Esophagus muscularis mucosa (tissue), 4 donors: ENCODE measurements around the gene PLXDC2. TPM values are rescaled to one million over a fixed set of nuclear protein-coding genes. Genes with fewer than 3 reads are reported as not detected.

Experiments
- DNase-seq: peaks from one replicate; pipeline ENCODE4 v3.0.0-alpha.2; 2017; ENCODE audit errors: extremely low spot score
- H3K27ac ChIP-seq, 4 donors: fragments of 200-600 bp; sonication (generic); replicated peaks in 1 of 4; 1 replicate in 3 of 4; 2 replicates in 1 of 4; pipeline ENCODE4 v1.5.1; 2016 to 2019; ENCODE audit warnings: mild to moderate bottlenecking in 1 of 4
- H3K27me3 ChIP-seq, 4 donors: fragments of 200-600 bp; sonication (generic); one replicate each; pipeline versions ENCODE4 v1.5.1 to v1.6.0; 2016 to 2019
- H3K36me3 ChIP-seq, 4 donors: fragments of 200-600 bp; sonication (generic); one replicate each; pipeline ENCODE4 v1.5.1; 2016 to 2019
- H3K4me1 ChIP-seq, 4 donors: fragments of 200-600 bp; sonication (generic); one replicate each; pipeline ENCODE4 v1.5.1; 2016 to 2019
- H3K4me3 ChIP-seq, 4 donors: fragments of 200-600 bp; sonication (generic); 1 replicate in 2 of 4; 2 replicates in 2 of 4; pipeline ENCODE4 v1.5.1; 2016 to 2019; ENCODE audit warnings: mild to moderate bottlenecking in 4 of 4, moderate library complexity in 1 of 4
- H3K9me3 ChIP-seq, 4 donors: fragments of 200-600 bp; sonication (generic); 1 replicate in 3 of 4; 2 replicates in 1 of 4; pipeline ENCODE4 v1.5.1; 2016 to 2019
- CTCF ChIP-seq, 3 experiments: fragments of 200-600 bp in 2 of 3; fragments of 450-650 bp in 1 of 3; sonication (generic) in 2 of 3; IDR thresholded peaks; one replicate each; pipeline ENCODE4 v1.5.1; 2017 to 2019; ENCODE audit warnings: antibody characterized with exemption in 3 of 3, mild to moderate bottlenecking in 2 of 3, moderate library complexity in 1 of 3
- EP300 ChIP-seq: sonication (generic); formaldehyde crosslinking; IDR thresholded peaks from one replicate; pipeline ENCODE4 v1.6.1; 2017; ENCODE audit warnings: antibody characterized with exemption
- POLR2A ChIP-seq: fragments of 450-650 bp; IDR thresholded peaks from one replicate; pipeline ENCODE4 v1.6.1; 2017; ENCODE audit warnings: antibody characterized with exemption, moderate library complexity, mild to moderate bottlenecking, low read depth
- POLR2AphosphoS5 ChIP-seq, 2 donors: sonication (generic); formaldehyde crosslinking; IDR thresholded peaks; one replicate each; pipeline ENCODE4 v1.6.1; 2017; ENCODE audit warnings: antibody characterized with exemption in 2 of 2
- WGBS: methylation state at CpG from one replicate; pipeline ENCODE4 v1.1.5; 2018; 5-methylcytosine and 5-hydroxymethylcytosine counted together
- intact Hi-C: fragments of 100-400 bp; cut with DNase I; formaldehyde crosslinking; loops from one replicate; pipeline ENCODE4 v1.15.1; 2023
- total RNA-seq, 4 donors: library from RNA; depleted of rRNA; stranded (reverse); fragments of >200 nt; gene quantifications; one replicate each; pipeline versions ENCODE4 v1.1.0 to v1.2.1, GENCODE V29; 2016

Gene PLXDC2
- total RNA-seq, 4 donors from 2014 or later, result 28.7 to 54.2 (median 42.4) TPM

GRCh38 chr10:20094226-20094976, 278.2 kb downstream of the PLXDC2 start:
- no peak for DNase-seq
- 84% methylated on average over 5 of the region's 5 CpGs for WGBS
- Histone ChIP-seq H3K9me3 (no peaks in the 10 kb centered on the region), H3K4me1 (peaks cover 0 to 12% (median 6%) of the 10 kb centered on the region in 4 donors), H3K27ac (no peak overlapping the region), H3K36me3 (no peaks in the 10 kb centered on the region), H3K4me3 (no peak overlapping the region), H3K27me3 (no peaks in the 10 kb centered on the region)
- TF ChIP-seq POLR2A (no peak), POLR2AphosphoS5 (IDR thresholded peaks at IDR 0.05) (no peak), CTCF (IDR thresholded peaks at IDR 0.05) (no peak), EP300 (no peak)
- intact Hi-C loops, result no loop called here

- no peak for DNase-seq
- H3K27me3 ChIP-seq, result no peaks in the 10 kb centered on the region
- H3K9me3 ChIP-seq, result no peaks in the 10 kb centered on the region
- H3K4me1 ChIP-seq, result peaks cover 0 to 28% (median 22%) of the 10 kb centered on the region in 4 donors
- WGBS, result 21% methylated on average over 2 of the region's 2 CpGs
- H3K4me3 ChIP-seq, result peak overlapping the region in 1 of 4 donors; percentile 13
- H3K36me3 ChIP-seq, result no peaks in the 10 kb centered on the region
- intact Hi-C loops, result loop anchor here (10.0 kb wide), 1 partner anchor 285 kb away; the partner anchor contains the start of gene PLXDC2
- TF ChIP-seq POLR2A (no peak), POLR2AphosphoS5 (IDR thresholded peaks at IDR 0.05) (peak in 1 of 2 donors; percentile 14)
- peak overlapping the region; percentile 5 to 42 (median 30) for H3K27ac ChIP-seq
Observed at GRCh38 chr10:20100171-20100570, 283.9 kb downstream of the PLXDC2 start.

GRCh38 chr10:20105236-20105635, 289.0 kb downstream of the PLXDC2 start:
- DNase-seq, result no peak
- WGBS, result 84% methylated on average over 3 of the region's 3 CpGs
- no peak overlapping the region for H3K4me3 ChIP-seq
- peaks cover 0 to 15% (median 11%) of the 10 kb centered on the region in 4 donors for H3K4me1 ChIP-seq
- no peak for TF ChIP-seq EP300
- no peak for TF ChIP-seq CTCF (IDR thresholded peaks at IDR 0.05)
- no peak for TF ChIP-seq POLR2A
- TF ChIP-seq POLR2AphosphoS5 (IDR thresholded peaks at IDR 0.05), result no peak
- intact Hi-C loops, result loop anchor here (10.0 kb wide), 1 partner anchor 290 kb away; the partner anchor contains the start of gene PLXDC2
- H3K36me3 ChIP-seq, result no peaks in the 10 kb centered on the region
- H3K27ac ChIP-seq, result no peak overlapping the region
- no peaks in the 10 kb centered on the region for H3K27me3 ChIP-seq
- no peaks in the 10 kb centered on the region for H3K9me3 ChIP-seq

GRCh38 chr10:20105931-20106330, 289.7 kb downstream of the PLXDC2 start:
- 100% methylated on average over 1 of the region's 1 CpG for WGBS
- intact Hi-C loops, result loop anchor here (10.0 kb wide), 1 partner anchor 291 kb away; the partner anchor contains the start of gene PLXDC2
- DNase-seq, result no peak

More at GRCh38 chr10:20105931-20106330, 289.7 kb downstream of the PLXDC2 start:
- Histone ChIP-seq H3K4me3 (no peak overlapping the region), H3K4me1 (peaks cover 0 to 10% (median 5%) of the 10 kb centered on the region in 4 donors), H3K9me3 (no peaks in the 10 kb centered on the region), H3K27me3 (no peaks in the 10 kb centered on the region), H3K36me3 (no peaks in the 10 kb centered on the region), H3K27ac (no peak overlapping the region)
- TF ChIP-seq POLR2AphosphoS5 (IDR thresholded peaks at IDR 0.05) (no peak), CTCF (IDR thresholded peaks at IDR 0.05) (no peak), EP300 (no peak), POLR2A (no peak)
